HEK293 (cell line): ENCODE results near the gene IL23R.

ENCODE experiments used
- CTCF ChIA-PET: fragments of 350-600 bp; formaldehyde crosslinking; extraction: SDS; loops from one replicate; lab custom pipeline; 2021; ENCODE audit warnings: antibody characterized with exemption; lab: Yijun Ruan, JAX
- POLR2A ChIA-PET: fragments of 300-600 bp; formaldehyde crosslinking; extraction: SDS; loops from one replicate; lab custom pipeline; 2020; ENCODE audit warnings: antibody characterized with exemption, inconsistent platforms; lab: Yijun Ruan, JAX
- H3K27ac ChIP-seq: fragments of 200-500 bp; sonication (Bioruptor generic); 2 replicates; pipeline ENCODE4 v1.5.1; 2014; ENCODE audit warnings: low read depth, low read length, control low read depth, inconsistent platforms; ENCODE audit errors: extremely low read depth
- H3K36me3 ChIP-seq, 2 experiments: fragments of 200-500 bp in 1 of 2; sonication (Bioruptor generic) in 1 of 2; 1 replicate in 1 of 2; 2 replicates in 1 of 2; pipeline ENCODE4 v1.5.1; 2014 to 2017; ENCODE audit warnings: inconsistent platforms in 2 of 2, low read length in 2 of 2; ENCODE audit not compliant: control insufficient read depth in 2 of 2, insufficient read depth in 1 of 2
- H3K4me1 ChIP-seq: fragments of 200-500 bp; sonication (Bioruptor generic); 2 replicates; pipeline ENCODE4 v1.5.1; 2014; ENCODE audit warnings: mild to moderate bottlenecking, low read length, inconsistent platforms; ENCODE audit not compliant: control insufficient read depth, insufficient read depth
- H3K4me3 ChIP-seq: 2 replicates; pipeline ENCODE4 v1.5.1; 2011; ENCODE audit warnings: low read depth, mild to moderate bottlenecking, control low read depth, low read length, moderate library complexity
- H3K9me3 ChIP-seq: fragments of 200-500 bp; sonication (Bioruptor generic); 2 replicates; pipeline ENCODE4 v1.5.1; 2014; ENCODE audit warnings: low read depth, low read length, inconsistent platforms; ENCODE audit not compliant: control insufficient read depth, insufficient read depth
- FEZF1 ChIP-seq: fragments of 450-650 bp; formaldehyde crosslinking; IDR thresholded peaks from 2 replicates; pipeline ENCODE4 v1.5.1; 2016; ENCODE audit warnings: missing biosample characterization, missing genetic modification characterization
- KLF8 ChIP-seq: fragments of 450-650 bp; formaldehyde crosslinking; IDR thresholded peaks from 2 replicates; pipeline ENCODE4 v1.5.1; 2016; ENCODE audit warnings: missing biosample characterization, missing genetic modification characterization
- SP3 ChIP-seq: fragments of 450-650 bp; formaldehyde crosslinking; IDR thresholded peaks from 2 replicates; pipeline ENCODE4 v1.5.1; 2016; ENCODE audit warnings: missing biosample characterization, missing genetic modification characterization
- TCF7L2 ChIP-seq: IDR thresholded peaks from 2 replicates; pipeline ENCODE4 v1.6.1; 2011; ENCODE audit warnings: low read depth, mild to moderate bottlenecking, inconsistent platforms, low read length, moderate library complexity, borderline replicate concordance
- WT1 ChIP-seq: fragments of 450-650 bp; formaldehyde crosslinking; IDR thresholded peaks from 2 replicates; pipeline ENCODE4 v1.5.1; 2016; ENCODE audit warnings: missing biosample characterization, missing genetic modification characterization
- ZBTB1 ChIP-seq: fragments of 450-650 bp; formaldehyde crosslinking; IDR thresholded peaks from 2 replicates; pipeline ENCODE4 v1.5.1; 2016; ENCODE audit warnings: missing biosample characterization, missing genetic modification characterization
- ZNF121 ChIP-seq: fragments of 450-650 bp; formaldehyde crosslinking; IDR thresholded peaks from 2 replicates; pipeline ENCODE4 v1.5.1; 2016; ENCODE audit warnings: missing biosample characterization, missing genetic modification characterization
- ZNF16 ChIP-seq: fragments of 450-650 bp; formaldehyde crosslinking; IDR thresholded peaks from 2 replicates; pipeline ENCODE4 v1.5.1; 2016; ENCODE audit warnings: low read depth, missing biosample characterization, missing genetic modification characterization
- ZNF175 ChIP-seq: fragments of 450-650 bp; formaldehyde crosslinking; IDR thresholded peaks from 2 replicates; pipeline ENCODE4 v1.5.1; 2016; ENCODE audit warnings: missing biosample characterization, missing genetic modification characterization
- ZNF23 ChIP-seq: fragments of 450-650 bp; formaldehyde crosslinking; IDR thresholded peaks from 2 replicates; pipeline ENCODE4 v1.5.1; 2016; ENCODE audit warnings: missing biosample characterization, missing genetic modification characterization, borderline replicate concordance
- ZNF292 ChIP-seq: fragments of 450-650 bp; formaldehyde crosslinking; IDR thresholded peaks from 2 replicates; pipeline ENCODE4 v1.5.1; 2016; ENCODE audit warnings: low read depth, missing biosample characterization, missing genetic modification characterization, borderline replicate concordance
- ZNF555 ChIP-seq: fragments of 450-650 bp; formaldehyde crosslinking; conservative IDR thresholded peaks from 2 replicates; pipeline ENCODE4 v1.5.1; 2017; ENCODE audit warnings: missing biosample characterization, mild to moderate bottlenecking, missing genetic modification characterization, inconsistent platforms
- ZNF621 ChIP-seq: fragments of 450-650 bp; formaldehyde crosslinking; IDR thresholded peaks from 2 replicates; pipeline ENCODE4 v1.5.1; 2017; ENCODE audit warnings: missing biosample characterization, missing genetic modification characterization
- ZNF658 ChIP-seq: fragments of 450-650 bp; formaldehyde crosslinking; IDR thresholded peaks from 2 replicates; pipeline ENCODE4; 2016; ENCODE audit warnings: missing biosample characterization, missing genetic modification characterization
- ZNF670 ChIP-seq: fragments of 450-650 bp; formaldehyde crosslinking; IDR thresholded peaks from 2 replicates; pipeline ENCODE4 v1.5.1; 2016; ENCODE audit warnings: missing biosample characterization, missing genetic modification characterization, low read depth
- ZNF677 ChIP-seq: fragments of 450-650 bp; IDR thresholded peaks from 2 replicates; pipeline ENCODE4 v1.5.0; 2018; ENCODE audit warnings: missing biosample characterization, mild to moderate bottlenecking, missing genetic modification characterization, moderate library complexity
- ZNF776 ChIP-seq: fragments of 450-650 bp; formaldehyde crosslinking; IDR thresholded peaks from 2 replicates; pipeline ENCODE4 v1.5.0; 2017; ENCODE audit warnings: missing biosample characterization, missing genetic modification characterization, borderline replicate concordance
- TF ChIP-seq, protein P1 (sequence below): fragments of 450-650 bp; formaldehyde crosslinking; IDR thresholded peaks from 2 replicates; pipeline ENCODE4 v1.5.1; 2016; ENCODE audit warnings: missing biosample characterization, missing genetic modification characterization
- TF ChIP-seq, protein P2 (sequence below): fragments of 450-650 bp; formaldehyde crosslinking; conservative IDR thresholded peaks from 2 replicates; pipeline ENCODE4 v1.5.1; 2016; ENCODE audit warnings: low read depth, missing biosample characterization, missing genetic modification characterization
- TF ChIP-seq, protein P3 (sequence below): fragments of 450-650 bp; formaldehyde crosslinking; IDR thresholded peaks from 2 replicates; pipeline ENCODE4 v1.5.1; 2017; ENCODE audit warnings: missing biosample characterization, mild to moderate bottlenecking, missing genetic modification characterization, moderate library complexity

Gene IL23R, protein sequence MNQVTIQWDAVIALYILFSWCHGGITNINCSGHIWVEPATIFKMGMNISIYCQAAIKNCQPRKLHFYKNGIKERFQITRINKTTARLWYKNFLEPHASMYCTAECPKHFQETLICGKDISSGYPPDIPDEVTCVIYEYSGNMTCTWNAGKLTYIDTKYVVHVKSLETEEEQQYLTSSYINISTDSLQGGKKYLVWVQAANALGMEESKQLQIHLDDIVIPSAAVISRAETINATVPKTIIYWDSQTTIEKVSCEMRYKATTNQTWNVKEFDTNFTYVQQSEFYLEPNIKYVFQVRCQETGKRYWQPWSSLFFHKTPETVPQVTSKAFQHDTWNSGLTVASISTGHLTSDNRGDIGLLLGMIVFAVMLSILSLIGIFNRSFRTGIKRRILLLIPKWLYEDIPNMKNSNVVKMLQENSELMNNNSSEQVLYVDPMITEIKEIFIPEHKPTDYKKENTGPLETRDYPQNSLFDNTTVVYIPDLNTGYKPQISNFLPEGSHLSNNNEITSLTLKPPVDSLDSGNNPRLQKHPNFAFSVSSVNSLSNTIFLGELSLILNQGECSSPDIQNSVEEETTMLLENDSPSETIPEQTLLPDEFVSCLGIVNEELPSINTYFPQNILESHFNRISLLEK

DNA sequence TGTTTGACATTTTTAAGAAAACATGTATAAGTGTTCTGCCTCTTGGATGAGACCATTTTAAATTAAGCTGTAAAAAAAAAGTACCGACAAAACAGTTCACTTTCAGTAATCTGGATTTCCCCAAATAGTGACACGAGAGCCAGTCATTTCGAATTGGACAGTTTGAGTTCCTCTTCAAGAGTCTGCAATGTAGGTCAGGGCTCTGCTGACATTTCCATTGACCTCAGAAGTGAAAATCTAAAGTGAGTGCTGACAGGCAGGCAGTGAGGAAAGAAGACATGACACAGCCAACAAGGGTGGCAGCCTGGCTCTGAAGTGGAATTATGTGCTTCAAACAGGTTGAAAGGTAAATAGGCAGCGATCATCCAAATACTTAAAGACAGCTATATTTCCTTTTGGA lies at the start of gene IL23R:
IL23R (plus strand) TSS at position 259 of the 400 bp plus-strand sequence. CDS start 1,667 bp downstream, outside the sequence.
- CTCF ChIA-PET = interaction anchor here (1.3 kb wide), 1 partner anchor 17 kb away, joined by 6 read pairs; no protein-coding TSS in a partner anchor
- Histone ChIP-seq H3K4me3 (no peak within 1 kb of the TSS), H3K27ac (no peak within 1 kb of the TSS), H3K36me3 (no peaks in the 10 kb centered on the region), H3K4me1 (no peaks in the 10 kb centered on the region)
- no peak for TF ChIP-seq ZBTB1
- no peak for TF ChIP-seq WT1 (tag by site-specific recombination)
- TF ChIP-seq ZNF776 (tag by site-specific recombination) = no peak
- TF ChIP-seq, protein P1, sequence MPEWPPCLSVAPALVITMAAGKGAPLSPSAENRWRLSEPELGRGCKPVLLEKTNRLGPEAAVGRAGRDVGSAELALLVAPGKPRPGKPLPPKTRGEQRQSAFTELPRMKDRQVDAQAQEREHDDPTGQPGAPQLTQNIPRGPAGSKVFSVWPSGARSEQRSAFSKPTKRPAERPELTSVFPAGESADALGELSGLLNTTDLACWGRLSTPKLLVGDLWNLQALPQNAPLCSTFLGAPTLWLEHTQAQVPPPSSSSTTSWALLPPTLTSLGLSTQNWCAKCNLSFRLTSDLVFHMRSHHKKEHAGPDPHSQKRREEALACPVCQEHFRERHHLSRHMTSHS (tag by site-specific recombination) = no peak
- TF ChIP-seq, protein P2, sequence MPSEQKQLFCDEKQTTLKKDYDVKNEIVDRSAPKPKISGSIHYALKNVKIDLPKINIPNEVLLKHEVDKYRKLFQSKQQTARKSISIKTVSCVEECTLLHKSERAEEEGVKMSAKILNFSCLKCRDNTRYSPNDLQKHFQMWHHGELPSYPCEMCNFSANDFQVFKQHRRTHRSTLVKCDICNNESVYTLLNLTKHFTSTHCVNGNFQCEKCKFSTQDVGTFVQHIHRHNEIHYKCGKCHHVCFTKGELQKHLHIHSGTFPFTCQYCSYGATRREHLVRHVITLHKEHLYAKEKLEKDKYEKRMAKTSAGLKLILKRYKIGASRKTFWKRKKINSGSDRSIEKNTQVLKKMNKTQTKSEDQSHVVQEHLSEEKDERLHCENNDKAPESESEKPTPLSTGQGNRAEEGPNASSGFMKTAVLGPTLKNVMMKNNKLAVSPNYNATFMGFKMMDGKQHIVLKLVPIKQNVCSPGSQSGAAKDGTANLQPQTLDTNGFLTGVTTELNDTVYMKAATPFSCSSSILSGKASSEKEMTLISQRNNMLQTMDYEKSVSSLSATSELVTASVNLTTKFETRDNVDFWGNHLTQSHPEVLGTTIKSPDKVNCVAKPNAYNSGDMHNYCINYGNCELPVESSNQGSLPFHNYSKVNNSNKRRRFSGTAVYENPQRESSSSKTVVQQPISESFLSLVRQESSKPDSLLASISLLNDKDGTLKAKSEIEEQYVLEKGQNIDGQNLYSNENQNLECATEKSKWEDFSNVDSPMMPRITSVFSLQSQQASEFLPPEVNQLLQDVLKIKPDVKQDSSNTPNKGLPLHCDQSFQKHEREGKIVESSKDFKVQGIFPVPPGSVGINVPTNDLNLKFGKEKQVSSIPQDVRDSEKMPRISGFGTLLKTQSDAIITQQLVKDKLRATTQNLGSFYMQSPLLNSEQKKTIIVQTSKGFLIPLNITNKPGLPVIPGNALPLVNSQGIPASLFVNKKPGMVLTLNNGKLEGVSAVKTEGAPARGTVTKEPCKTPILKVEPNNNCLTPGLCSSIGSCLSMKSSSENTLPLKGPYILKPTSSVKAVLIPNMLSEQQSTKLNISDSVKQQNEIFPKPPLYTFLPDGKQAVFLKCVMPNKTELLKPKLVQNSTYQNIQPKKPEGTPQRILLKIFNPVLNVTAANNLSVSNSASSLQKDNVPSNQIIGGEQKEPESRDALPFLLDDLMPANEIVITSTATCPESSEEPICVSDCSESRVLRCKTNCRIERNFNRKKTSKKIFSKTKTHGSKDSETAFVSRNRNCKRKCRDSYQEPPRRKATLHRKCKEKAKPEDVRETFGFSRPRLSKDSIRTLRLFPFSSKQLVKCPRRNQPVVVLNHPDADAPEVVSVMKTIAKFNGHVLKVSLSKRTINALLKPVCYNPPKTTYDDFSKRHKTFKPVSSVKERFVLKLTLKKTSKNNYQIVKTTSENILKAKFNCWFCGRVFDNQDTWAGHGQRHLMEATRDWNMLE (tag by site-specific recombination) = no peak
- no peak for TF ChIP-seq KLF8 (tag by site-specific recombination)
- no peak for TF ChIP-seq ZNF621 (tag by site-specific recombination)
- no peak for TF ChIP-seq ZNF555 (tag by site-specific recombination)
- TF ChIP-seq ZNF16 (tag by site-specific recombination) = no peak
- no peak for TF ChIP-seq SP3 (tag by site-specific recombination)
- TF ChIP-seq ZNF658 (tag by site-specific recombination) = no peak
- TF ChIP-seq, all 188 proteins: peak for 0
- POLR2A ChIA-PET = no interaction called here
- no peaks in the 10 kb centered on the region for H3K9me3 ChIP-seq

DNA sequence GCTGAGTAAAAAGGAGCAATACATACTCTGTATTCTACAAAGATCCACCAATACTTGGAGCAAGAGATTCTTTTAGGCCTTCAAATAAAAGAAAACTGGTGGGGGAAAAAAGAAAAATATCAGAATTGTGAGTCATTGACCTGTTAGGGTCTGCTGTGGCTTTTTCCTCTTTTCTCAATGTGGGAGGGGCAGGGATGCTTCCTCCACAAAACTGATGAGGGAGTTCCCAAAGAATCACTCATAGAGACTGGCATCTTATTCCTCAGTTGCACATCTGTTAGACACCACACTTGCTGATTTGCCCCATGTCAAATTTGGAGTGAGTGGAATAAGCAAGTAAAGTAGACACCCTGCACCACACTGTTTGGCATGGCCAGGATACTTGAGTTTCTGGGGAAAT lies 48.1 kb upstream of the IL23R start:
- H3K27ac ChIP-seq = no peak overlapping the region
- POLR2A ChIA-PET = no interaction called here
- TF ChIP-seq ZNF121 (tag by site-specific recombination) (no peak), ZNF677 (tag by site-specific recombination) (no peak), ZNF670 (tag by site-specific recombination) (no peak), ZNF292 (no peak), TCF7L2 (no peak), FEZF1 (no peak), ZNF175 (tag by site-specific recombination) (no peak), ZNF23 (tag by site-specific recombination) (no peak)
- TF ChIP-seq, protein P3, sequence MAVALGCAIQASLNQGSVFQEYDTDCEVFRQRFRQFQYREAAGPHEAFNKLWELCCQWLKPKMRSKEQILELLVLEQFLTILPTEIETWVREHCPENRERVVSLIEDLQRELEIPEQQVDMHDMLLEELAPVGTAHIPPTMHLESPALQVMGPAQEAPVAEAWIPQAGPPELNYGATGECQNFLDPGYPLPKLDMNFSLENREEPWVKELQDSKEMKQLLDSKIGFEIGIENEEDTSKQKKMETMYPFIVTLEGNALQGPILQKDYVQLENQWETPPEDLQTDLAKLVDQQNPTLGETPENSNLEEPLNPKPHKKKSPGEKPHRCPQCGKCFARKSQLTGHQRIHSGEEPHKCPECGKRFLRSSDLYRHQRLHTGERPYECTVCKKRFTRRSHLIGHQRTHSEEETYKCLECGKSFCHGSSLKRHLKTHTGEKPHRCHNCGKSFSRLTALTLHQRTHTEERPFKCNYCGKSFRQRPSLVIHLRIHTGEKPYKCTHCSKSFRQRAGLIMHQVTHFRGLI = no peak
- TF ChIP-seq, all 188 proteins: peak for 0
- CTCF ChIA-PET = no interaction called here
- Histone ChIP-seq H3K36me3 (no peaks in the 10 kb centered on the region), H3K4me3 (no peak overlapping the region), H3K4me1 (no peaks in the 10 kb centered on the region), H3K9me3 (no peaks in the 10 kb centered on the region)
